MM.1S (cell line): ENCODE results near the gene AHNAK.

ENCODE experiments used
- CTCF ChIP-seq: fragments of 300-600 bp; sonication (generic); IDR thresholded peaks from 2 replicates; pipeline ENCODE4 v1.5.1; 2016; ENCODE audit warnings: antibody characterized with exemption, low read length, mixed read lengths
- EZH2phosphoT487 ChIP-seq: fragments of 300-600 bp; sonication (generic); IDR thresholded peaks from 2 replicates; pipeline ENCODE4 v1.6.1; 2018; ENCODE audit warnings: antibody characterized with exemption, low read length

GRCh38 chr11:62418733-62419132 is 127.9 kb downstream of the AHNAK start, which contains the start of gene SCGB1A1:
- TF ChIP-seq CTCF (no peak), EZH2phosphoT487 (no peak)
